SKM-1 (cell line): ENCODE data around the gene LIF.

ENCODE experiments used
- DNase-seq: peaks from one replicate; lab custom pipeline; 2025; ENCODE audit not compliant: unreplicated experiment; lab: John Stamatoyannopoulos, UW

The LIF gene

GRCh38 chr22:30245985-30246813, at the start of gene LIF:
TSS of gene LIF (minus strand) at chr22:30246759. CDS start at chr22:30246695, 64 bp downstream.
- DNase-seq: no peak

GRCh38 chr22:30296324-30296723, 49.8 kb upstream of the LIF start:
- DNase-seq: no peak

- no peak for DNase-seq
These were observed 49.0 kb upstream of the LIF start for GRCh38 chr22:30295576-30295975.

GRCh38 chr22:30294830-30295229, 48.3 kb upstream of the LIF start:
- no peak for DNase-seq

- DNase-seq: no peak
These were observed 47.5 kb upstream of the LIF start for GRCh38 chr22:30294066-30294465.

- no peak for DNase-seq
These were observed 46.5 kb upstream of the LIF start for GRCh38 chr22:30293026-30293425.

GRCh38 chr22:30292069-30292970, 45.8 kb upstream of the LIF start:
- DNase-seq: no peak

- no peak for DNase-seq
These were observed 44.7 kb upstream of the LIF start for GRCh38 chr22:30291058-30291892.

- DNase-seq: no peak
These were observed 43.9 kb upstream of the LIF start for GRCh38 chr22:30290342-30291057.

- no peak for DNase-seq
These were observed 43.4 kb upstream of the LIF start for GRCh38 chr22:30289980-30290313.

GRCh38 chr22:30289141-30289979, 42.8 kb upstream of the LIF start, which contains the start of gene CASTOR1:
TSS of gene CASTOR1 (minus strand) at chr22:30289505. CDS start at chr22:30289497, 8 bp downstream.
- peak; percentile 80 for DNase-seq

- no peak for DNase-seq
These were observed 42.0 kb upstream of the LIF start for GRCh38 chr22:30288419-30289140.

- peak; percentile 62 for DNase-seq
These were observed 41.3 kb upstream of the LIF start for GRCh38 chr22:30287648-30288418.

GRCh38 chr22:30286813-30287647, 40.5 kb upstream of the LIF start:
- no peak for DNase-seq

GRCh38 chr22:30286331-30286730, 39.8 kb upstream of the LIF start:
- no peak for DNase-seq

GRCh38 chr22:30285846-30286200, 39.3 kb upstream of the LIF start:
- DNase-seq: no peak

- no peak for DNase-seq
These were observed 38.8 kb upstream of the LIF start for GRCh38 chr22:30285176-30285845.
